ENCODE measurements around the gene POLDIP3. TPM values are rescaled to one million over a fixed set of nuclear protein-coding genes. Genes with fewer than 3 reads are reported as not detected.

The POLDIP3 gene
- total RNA-seq, 4 donors from 2014 or later = 32.4 to 61.1 (median 45.7) TPM

- no peaks in the 10 kb centered on the region for H3K9me3 ChIP-seq
- no peak for DNase-seq (ENCODE audit: low spot score in 2 of 2)
- H3K4me1 ChIP-seq = peaks cover 35% of the 10 kb centered on the region
- WGBS = 84% methylated on average over 15 of the region's 20 CpGs
- H3K4me3 ChIP-seq = no peak overlapping the region
- H3K27me3 ChIP-seq = no peaks in the 10 kb centered on the region
- peaks cover 61% of the 10 kb centered on the region for H3K36me3 ChIP-seq
- TF ChIP-seq POLR2AphosphoS5 (IDR thresholded peaks at IDR 0.05) = no peak
- TF ChIP-seq CTCF (IDR thresholded peaks at IDR 0.05) = no peak
- no peak for TF ChIP-seq POLR2A (IDR thresholded peaks at IDR 0.05)
- no peak for TF ChIP-seq EP300 (IDR thresholded peaks at IDR 0.05)
- peak overlapping the region; percentile 70 for H3K27ac ChIP-seq
These were observed 7.5 kb upstream of the POLDIP3 start for GRCh38 chr22:42622061-42622710.

- DNase-seq (ENCODE audit: low spot score in 2 of 2) = peak; percentile 87 to 89
- Histone ChIP-seq H3K9me3 (no peaks in the 10 kb centered on the region), H3K27me3 (no peaks in the 10 kb centered on the region), H3K4me1 (peaks cover 41% of the 10 kb centered on the region), H3K27ac (peak overlapping the region; percentile 70), H3K36me3 (peaks cover 55% of the 10 kb centered on the region), H3K4me3 (no peak overlapping the region)
- TF ChIP-seq POLR2AphosphoS5 (IDR thresholded peaks at IDR 0.05) (peak in 1 of 3 donors; percentile 12), POLR2A (IDR thresholded peaks at IDR 0.05) (no peak), CTCF (IDR thresholded peaks at IDR 0.05) (peak; percentile 79 to 91)
- WGBS = 45% methylated on average over 9 of the region's 11 CpGs
These were observed 6.9 kb upstream of the POLDIP3 start for GRCh38 chr22:42621505-42622002.

GRCh38 chr22:42620084-42620483 is 5.4 kb upstream of the POLDIP3 start:
- Histone ChIP-seq H3K27me3 (no peaks in the 10 kb centered on the region), H3K36me3 (peaks cover 40% of the 10 kb centered on the region), H3K9me3 (no peaks in the 10 kb centered on the region), H3K4me3 (no peak overlapping the region), H3K27ac (peak overlapping the region; percentile 70), H3K4me1 (peaks cover 55% of the 10 kb centered on the region)
- DNase-seq (ENCODE audit: low spot score in 2 of 2) = no peak
- TF ChIP-seq POLR2A (IDR thresholded peaks at IDR 0.05) (no peak), EP300 (IDR thresholded peaks at IDR 0.05) (no peak), POLR2AphosphoS5 (IDR thresholded peaks at IDR 0.05) (no peak), CTCF (IDR thresholded peaks at IDR 0.05) (no peak)
- 84% methylated on average over 3 of the region's 4 CpGs for WGBS

- no peak overlapping the region for H3K27ac ChIP-seq
- peaks cover 55% of the 10 kb centered on the region for H3K4me1 ChIP-seq
- H3K27me3 ChIP-seq = no peaks in the 10 kb centered on the region
- H3K4me3 ChIP-seq = no peak overlapping the region
- DNase-seq (ENCODE audit: low spot score in 2 of 2) = peak in 1 of 2 donors; percentile 76
- H3K9me3 ChIP-seq = no peaks in the 10 kb centered on the region
- TF ChIP-seq POLR2AphosphoS5 (IDR thresholded peaks at IDR 0.05) (no peak), POLR2A (IDR thresholded peaks at IDR 0.05) (no peak), CTCF (IDR thresholded peaks at IDR 0.05) (no peak), EP300 (IDR thresholded peaks at IDR 0.05) (no peak)
- H3K36me3 ChIP-seq = peaks cover 35% of the 10 kb centered on the region
- WGBS = 90% methylated on average over 19 of the region's 35 CpGs
These were observed 4.8 kb upstream of the POLDIP3 start for GRCh38 chr22:42619261-42620063.

Data from suprapubic skin (tissue), 4 donors.